GM19240 (cell line): ENCODE results near the gene NRP2.

Experiments used
- DNase-seq: peaks from one replicate; pipeline ENCODE4 v3.0.0; 2011; ENCODE audit warnings: low spot score; ENCODE audit not compliant: insufficient read length

The NRP2 gene

GRCh38 chr2:205706769-205707381 lies 24.6 kb downstream of the NRP2 start:
- DNase-seq: peak; percentile 33

GRCh38 chr2:205708231-205708631 lies 25.9 kb downstream of the NRP2 start:
- no peak for DNase-seq

GRCh38 chr2:205709319-205709718 lies 27.0 kb downstream of the NRP2 start:
- no peak for DNase-seq

GRCh38 chr2:205712508-205712907 lies 30.2 kb downstream of the NRP2 start:
- DNase-seq: no peak

DNA sequence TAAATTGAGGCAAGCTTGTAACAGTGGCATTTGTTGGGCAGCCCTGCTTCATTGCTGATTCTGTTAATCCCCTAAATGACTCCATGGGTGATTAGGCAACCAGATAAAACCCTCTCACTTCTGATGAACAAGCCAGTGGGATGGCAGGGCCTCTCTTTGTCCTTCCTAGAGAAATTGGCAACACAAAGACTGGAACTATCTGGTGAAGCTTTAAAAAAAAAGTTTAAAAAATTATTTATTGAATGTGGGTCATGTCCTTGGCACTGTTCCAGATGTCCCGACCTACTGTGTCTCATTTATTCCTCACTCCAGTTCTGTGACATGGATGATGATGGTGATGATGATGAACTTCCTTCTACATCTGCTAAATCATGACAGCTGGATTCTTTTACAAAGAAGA lies 30.8 kb downstream of the NRP2 start:
- DNase-seq: no peak

DNA sequence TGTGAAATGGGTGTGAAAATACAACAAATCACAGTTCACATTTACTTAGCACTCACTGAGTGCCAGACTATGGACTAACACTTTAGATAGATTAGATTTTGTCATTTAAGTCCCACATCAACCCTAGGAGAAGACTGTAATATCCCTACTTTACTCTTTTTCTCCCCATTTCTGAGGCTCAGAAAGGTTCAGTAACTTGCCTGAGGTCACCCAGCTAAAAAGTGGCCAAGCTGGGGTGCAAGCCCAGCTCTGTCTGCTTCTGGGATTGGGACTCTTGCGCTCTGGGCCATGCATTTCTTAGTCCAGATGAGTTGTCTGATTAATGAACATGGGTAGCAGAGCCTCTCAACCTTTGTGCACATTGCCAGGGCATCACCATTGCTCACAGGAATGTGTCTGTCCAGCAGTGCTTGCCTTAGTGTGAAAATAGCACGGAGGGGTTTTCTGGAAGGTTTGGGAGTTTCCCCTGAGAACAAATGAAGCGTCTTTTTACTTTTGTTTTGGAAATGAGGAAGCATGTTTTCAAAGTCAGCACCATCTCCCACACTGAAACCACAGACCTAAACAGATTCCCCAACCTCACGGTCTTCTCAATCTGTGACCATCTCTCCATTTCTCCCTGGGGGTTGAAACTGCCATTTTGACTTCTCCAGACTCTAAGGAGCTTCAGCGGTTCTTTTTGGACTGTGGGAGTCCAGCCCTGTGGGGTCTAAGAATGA lies 31.9 kb downstream of the NRP2 start:
- DNase-seq: peak; percentile 15

- DNase-seq: no peak
These were observed 32.8 kb downstream of the NRP2 start for GRCh38 chr2:205714789-205715720.

DNA sequence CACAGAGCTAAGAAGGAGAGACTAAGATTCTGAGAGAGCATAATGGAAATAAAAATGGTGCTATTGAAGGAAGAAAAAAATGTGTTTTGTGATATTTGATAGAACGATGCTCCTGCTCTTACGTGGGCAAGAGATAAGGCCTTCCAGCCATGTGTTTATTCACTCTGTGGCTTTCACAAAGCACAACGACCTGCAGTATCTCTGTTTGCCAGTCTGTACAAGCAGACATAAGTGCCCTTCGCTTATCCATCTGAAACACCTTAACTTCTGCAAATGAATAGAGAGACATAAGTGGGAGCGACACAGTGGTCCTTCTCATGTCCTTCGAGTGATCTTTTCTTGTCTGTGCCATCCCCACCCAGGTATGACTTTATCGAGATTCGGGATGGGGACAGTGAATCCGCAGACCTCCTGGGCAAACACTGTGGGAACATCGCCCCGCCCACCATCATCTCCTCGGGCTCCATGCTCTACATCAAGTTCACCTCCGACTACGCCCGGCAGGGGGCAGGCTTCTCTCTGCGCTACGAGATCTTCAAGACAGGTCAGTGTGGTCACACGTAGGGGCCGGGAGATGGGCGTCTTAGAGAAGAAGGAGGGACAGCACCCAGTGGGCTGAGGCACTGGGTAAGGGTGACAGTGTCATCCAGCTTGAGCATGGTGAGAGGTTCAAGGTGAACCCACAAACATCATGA lies 33.7 kb downstream of the NRP2 start:
- DNase-seq: no peak

DNA sequence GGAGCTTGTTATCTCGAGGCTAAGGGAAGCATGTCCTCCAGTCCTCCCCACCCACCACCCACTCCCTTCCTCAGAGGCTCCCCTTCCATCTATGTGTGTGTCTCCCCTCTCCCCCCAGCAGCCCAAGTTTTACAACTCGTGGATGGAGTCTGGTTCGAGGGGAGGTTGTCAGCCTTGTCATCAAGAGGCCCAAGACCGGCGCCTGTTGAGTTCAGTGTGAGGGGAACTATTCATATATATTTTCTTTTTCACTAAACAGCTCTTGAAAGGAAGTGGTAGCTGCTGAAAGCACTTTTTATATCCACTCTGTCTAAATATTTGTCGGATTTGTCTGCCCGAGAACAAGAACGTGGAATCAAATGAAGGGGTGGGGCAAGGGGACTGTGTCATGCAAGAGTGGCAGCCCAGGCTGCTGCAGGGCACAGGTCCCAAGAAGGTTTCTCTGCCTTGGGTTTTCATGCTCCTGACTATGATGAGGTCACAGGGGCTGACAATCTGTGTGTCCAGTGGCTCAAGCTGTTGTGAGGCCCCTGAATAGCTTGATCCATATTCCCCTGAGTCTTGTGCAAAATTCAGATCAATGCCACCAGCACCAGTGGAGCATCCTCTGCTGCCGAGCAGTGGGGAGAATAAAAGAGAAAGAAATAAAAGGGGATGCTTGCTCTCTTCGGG lies 35.0 kb downstream of the NRP2 start:
- DNase-seq: no peak

DNA sequence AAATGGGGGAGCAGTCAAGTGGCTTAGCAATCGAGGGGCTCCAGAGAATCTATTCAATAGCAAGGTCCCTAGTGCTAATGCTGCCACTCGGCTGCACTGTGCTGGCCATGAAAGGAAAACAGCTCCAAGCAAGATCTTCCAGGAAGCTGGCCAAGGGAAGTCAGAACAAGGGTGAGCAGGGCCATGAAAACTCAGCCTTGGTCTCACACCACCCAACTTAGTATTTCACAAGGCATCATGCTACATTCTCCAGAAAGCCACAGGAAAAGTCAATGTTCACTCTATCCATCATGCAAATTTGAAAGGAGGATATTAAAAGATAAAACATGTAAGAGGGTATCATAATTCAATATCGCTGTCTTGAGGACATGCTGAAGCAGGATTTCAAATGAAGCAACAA lies 35.7 kb downstream of the NRP2 start:
- DNase-seq: no peak

- no peak for DNase-seq
These were observed 37.5 kb downstream of the NRP2 start for GRCh38 chr2:205719847-205720246.

DNA sequence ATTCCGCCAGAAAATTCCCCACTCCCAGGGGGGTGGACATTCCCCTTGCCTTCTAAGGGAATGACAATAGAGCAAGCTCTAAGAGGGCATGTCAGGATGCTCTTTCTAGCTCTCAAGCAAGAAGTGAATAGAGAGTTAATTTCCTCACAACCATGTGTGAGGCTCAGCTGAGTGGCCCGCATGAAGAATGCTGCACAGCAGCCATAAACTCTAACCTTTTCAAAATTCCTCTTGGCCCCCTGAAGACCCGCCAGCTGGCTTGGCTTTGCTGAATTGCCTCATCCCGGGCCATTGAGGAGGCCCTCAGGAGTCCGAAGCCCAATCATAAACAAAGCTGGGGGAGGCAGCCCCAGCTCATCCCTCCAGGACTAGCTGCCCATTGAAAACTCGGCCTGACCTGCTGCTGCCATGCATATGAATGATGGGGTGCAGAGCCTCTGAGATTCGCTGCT lies 38.2 kb downstream of the NRP2 start:
- no peak for DNase-seq

GRCh38 chr2:205721057-205721449 lies 38.8 kb downstream of the NRP2 start:
- DNase-seq: no peak

GRCh38 chr2:205722283-205722918 lies 40.1 kb downstream of the NRP2 start:
- no peak for DNase-seq

DNA sequence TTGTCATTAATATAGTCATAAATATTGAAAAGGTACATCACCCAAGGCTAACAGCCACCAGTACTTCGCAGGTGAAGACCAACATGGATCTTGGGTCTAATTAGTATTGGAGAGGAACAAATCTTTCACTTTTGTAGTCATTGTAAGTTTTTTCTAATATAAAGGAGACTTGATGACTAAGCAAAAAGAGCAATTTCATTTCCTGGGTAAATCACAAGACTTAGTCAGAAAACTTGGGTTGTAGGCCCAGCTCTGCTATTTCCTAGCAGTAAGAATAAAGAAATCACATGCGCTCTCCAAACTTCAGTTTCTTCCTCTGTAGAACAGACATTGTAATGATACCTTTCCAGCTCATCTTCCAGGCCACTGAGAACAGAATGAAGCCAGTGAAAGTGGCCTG lies 40.9 kb downstream of the NRP2 start:
- no peak for DNase-seq

- DNase-seq: no peak
These were observed 42.8 kb downstream of the NRP2 start for GRCh38 chr2:205725059-205725458.

DNA sequence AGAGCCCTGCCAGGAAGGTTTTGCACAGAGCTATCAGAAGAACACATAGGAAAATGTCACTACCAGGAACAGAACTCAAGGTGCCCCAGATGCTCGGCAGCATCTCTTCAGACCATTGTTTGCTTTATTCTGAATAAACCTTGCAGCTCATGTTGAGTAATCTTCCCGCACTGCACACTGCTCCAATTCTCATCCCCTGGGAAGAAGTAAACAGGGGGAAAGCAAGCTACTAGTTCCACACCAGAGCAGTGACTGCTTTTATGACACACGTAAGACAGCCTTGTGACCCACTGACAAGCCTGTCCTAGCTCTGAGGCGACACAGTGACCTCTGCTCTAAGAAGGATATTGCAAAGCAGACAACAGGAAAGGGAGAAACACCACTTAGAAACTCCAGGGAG lies 44.2 kb downstream of the NRP2 start:
- no peak for DNase-seq

GRCh38 chr2:205727174-205727573 lies 44.9 kb downstream of the NRP2 start:
- DNase-seq: no peak

- DNase-seq: no peak
These were observed 46.1 kb downstream of the NRP2 start for GRCh38 chr2:205728366-205728765.

- no peak for DNase-seq
These were observed 47.9 kb downstream of the NRP2 start for GRCh38 chr2:205730191-205730590.
